GM12801 (cell line): ENCODE measurements around the gene PLEKHA4.

Source experiments
- TF ChIP-seq, protein P1 (sequence below): IDR thresholded peaks from one replicate; pipeline ENCODE4 v1.5.1; 2011; ENCODE audit warnings: control low read depth; ENCODE audit not compliant: insufficient read length; ENCODE audit errors: extremely low read depth

The PLEKHA4 gene

DNA sequence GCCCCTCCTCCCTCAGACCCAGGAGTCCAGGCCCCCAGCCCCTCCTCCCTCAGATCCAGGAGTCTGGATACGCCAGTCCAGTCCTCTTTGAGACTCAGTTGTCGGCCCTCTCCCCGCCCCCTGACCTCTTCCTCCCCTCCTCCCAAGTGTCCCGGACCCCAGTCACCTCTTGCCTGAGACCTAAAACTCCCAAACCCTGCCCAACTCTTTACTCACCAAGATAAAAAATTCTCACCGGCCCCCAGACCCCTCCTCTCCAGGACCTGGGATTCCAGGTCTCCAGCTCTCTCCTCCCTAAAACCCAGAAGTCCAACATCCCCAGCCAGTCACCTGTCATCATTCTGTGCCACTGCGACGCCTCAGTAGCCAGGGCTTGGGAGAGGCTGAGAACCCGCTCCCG is 30.7 kb downstream of the PLEKHA4 start:
- TF ChIP-seq, protein P1, sequence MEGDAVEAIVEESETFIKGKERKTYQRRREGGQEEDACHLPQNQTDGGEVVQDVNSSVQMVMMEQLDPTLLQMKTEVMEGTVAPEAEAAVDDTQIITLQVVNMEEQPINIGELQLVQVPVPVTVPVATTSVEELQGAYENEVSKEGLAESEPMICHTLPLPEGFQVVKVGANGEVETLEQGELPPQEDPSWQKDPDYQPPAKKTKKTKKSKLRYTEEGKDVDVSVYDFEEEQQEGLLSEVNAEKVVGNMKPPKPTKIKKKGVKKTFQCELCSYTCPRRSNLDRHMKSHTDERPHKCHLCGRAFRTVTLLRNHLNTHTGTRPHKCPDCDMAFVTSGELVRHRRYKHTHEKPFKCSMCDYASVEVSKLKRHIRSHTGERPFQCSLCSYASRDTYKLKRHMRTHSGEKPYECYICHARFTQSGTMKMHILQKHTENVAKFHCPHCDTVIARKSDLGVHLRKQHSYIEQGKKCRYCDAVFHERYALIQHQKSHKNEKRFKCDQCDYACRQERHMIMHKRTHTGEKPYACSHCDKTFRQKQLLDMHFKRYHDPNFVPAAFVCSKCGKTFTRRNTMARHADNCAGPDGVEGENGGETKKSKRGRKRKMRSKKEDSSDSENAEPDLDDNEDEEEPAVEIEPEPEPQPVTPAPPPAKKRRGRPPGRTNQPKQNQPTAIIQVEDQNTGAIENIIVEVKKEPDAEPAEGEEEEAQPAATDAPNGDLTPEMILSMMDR: no peak

DNA sequence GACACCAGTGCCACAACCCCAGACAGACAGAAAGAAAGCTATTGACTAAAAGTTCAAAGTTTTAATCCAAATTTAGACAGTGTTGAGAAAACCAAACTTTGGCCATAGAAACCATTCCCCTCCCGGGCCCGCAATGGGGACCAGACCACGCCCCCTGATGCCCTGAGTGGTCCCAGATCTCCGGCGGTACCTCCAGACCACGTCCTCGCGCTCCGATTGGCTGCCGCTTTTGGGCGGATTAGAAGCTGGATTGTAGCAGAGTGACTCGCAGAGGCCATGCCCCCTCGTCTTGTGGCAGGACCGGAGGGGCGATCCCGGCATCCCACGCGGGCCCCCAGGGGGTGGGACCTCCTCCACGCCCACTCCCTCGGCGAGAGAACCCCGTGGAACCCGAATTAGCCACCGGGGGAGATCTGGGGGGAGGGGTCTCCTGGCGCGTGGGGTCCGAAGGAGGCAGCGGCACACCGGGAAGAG is 31.3 kb downstream of the PLEKHA4 start:
- TF ChIP-seq, protein P1: no peak

DNA sequence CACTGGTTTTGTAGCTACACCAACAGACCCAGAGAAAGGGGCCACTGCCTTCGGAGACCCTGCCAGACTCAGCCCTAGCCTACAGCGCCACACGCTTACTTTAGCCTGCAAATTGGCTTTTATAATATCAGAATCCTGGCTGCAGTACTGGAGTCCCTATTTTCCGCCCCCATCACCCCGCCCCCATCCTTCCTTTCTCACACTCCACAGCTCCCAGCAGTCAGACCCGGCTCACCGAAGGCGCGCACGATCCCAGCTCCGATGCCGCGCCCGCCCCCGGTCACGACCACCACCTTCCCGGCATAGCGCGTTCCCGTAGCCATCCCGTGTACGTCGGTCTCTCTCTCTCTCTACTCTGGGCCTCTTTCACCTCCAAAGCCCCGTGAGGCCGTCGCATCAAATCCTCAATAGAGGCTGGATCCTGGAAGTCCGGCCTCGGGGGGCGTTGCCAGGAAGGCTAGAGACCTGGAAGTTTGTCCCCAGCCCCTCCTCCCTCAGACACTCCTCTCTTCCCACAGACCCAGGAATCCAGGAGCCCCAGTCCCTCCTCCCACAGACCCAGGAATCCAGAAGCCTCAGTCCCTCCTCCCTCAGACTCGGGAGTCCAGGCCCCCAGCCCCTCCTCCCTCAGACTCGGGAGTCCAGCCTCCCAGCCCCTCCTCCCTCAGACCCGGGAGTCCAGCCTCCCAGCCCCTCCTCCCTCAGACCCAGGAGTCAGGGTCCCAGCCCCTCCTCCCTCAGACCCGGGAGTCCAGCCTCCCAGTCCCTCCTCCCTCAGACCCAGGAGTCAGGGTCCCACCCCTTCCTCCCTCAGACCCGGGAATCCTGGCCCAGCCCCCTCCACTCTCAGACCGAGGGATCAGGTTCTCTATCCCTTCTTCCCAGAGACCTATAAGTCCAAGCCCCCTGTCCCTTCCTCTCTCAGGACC is 32.1 kb downstream of the PLEKHA4 start, which contains the start of gene HSD17B14:
Gene HSD17B14 (minus strand): TSS at position 403 of the 929 bp plus-strand sequence. CDS start 80 bp downstream, at position 323.
- TF ChIP-seq, protein P1: no peak

DNA sequence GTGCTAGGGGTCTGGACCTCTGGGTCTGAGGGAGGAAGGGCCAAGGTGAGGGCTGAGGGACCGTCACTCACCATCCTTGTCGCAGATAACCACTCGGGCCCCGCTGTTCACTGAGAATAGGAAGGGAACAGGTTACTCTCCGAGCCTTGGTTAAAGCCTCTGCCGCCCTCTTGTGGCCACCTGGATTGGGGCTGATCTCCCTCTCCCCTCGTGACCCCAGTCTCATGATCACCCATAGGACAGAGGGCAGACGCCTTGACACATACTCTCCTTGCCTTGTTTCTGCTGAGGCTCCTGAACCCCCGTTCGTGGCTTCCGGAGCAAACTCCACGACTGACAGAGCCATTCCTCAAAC is 32.7 kb downstream of the PLEKHA4 start:
- TF ChIP-seq, protein P1: peak; percentile 30

DNA sequence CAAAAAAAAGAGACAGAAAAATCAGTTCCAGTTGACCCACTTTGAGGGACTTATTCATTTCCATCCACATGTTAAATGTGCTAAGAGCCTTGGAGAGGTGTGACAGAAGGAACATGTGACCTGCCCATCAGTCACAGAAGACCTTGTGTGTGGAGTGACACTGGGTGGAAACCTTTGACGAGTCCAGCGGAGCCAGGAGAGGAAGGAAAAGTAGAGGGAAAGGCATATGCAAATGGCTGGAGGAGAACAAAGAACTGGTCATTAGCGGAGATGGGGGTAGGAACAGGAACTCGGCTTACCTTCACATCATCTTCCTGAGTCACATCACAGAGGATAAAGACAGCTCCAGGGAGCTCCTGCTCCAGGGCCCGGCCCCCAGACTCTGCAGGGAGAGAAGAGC is 34.4 kb downstream of the PLEKHA4 start:
- TF ChIP-seq, protein P1: no peak

DNA sequence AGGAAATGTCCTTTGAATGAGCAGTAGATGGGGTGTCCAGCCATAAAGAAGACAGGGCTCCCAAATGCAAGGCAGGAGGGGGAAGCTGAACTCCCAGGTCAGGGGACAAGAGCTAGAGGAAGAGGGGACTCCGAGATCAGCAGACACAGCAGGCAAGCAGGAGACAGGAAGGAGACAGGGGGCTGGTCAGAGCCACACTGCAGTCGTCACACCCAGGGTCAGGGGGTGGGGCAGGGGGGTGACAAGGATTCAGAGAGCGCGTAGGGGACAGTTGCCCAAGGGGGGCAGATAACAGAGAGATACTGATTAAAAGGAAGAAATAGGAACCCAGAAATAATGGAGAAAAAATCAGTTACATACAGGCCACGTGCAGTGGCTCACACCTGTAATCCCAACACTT is 35.4 kb downstream of the PLEKHA4 start:
- TF ChIP-seq, protein P1: no peak

DNA sequence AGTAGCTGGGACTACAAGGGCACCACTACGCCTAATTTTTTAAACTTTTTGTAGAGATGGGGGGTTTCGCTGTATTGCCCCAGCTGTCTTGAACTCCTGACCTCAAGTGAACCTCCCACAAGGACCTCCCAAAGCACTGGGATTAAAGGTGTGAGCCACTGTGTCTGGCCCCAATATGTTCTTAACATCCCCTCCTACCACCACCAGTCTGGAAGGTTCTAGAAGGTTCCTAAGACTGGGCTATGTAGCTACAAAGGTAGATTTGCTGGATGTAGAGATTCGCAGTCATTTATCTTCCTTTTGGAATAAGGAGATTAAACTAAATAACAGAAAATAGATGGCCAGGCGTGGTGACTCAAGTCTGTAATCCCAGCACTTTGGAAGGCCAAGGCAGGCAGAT is 37.5 kb downstream of the PLEKHA4 start:
- TF ChIP-seq, protein P1: no peak
